NCI-H1105 (cell line): Measurements from ENCODE around the gene KLRC3.
A peak's percentile ranks its signal among the peaks of the same experiment; 100 is the strongest.
"Not testable (repeated sequence)": the region's sequence is repeated elsewhere in the genome, so short reads cannot be mapped to it uniquely, and the experiment has no call there.

Source experiments
- DNase-seq: peaks from one replicate; lab custom pipeline; 2025; lab: John Stamatoyannopoulos, UW

The KLRC3 gene

GRCh38 chr12:10420334-10420733 lies at the start of gene KLRC3:
Gene KLRC3 (minus strand): TSS chr12:10420595. CDS start chr12:10420550, 45 bp downstream.
- not testable (repeated sequence) for DNase-seq

GRCh38 chr12:10469701-10470100 lies 49.3 kb upstream of the KLRC3 start:
- no peak for DNase-seq

- DNase-seq, result no peak
These were observed 45.9 kb upstream of the KLRC3 start for GRCh38 chr12:10466311-10466710.

- DNase-seq, result no peak
These were observed 37.4 kb upstream of the KLRC3 start for GRCh38 chr12:10457760-10458159.

- DNase-seq, result no peak
These were observed 36.5 kb upstream of the KLRC3 start for GRCh38 chr12:10456856-10457255.

GRCh38 chr12:10455766-10456165 lies 35.4 kb upstream of the KLRC3 start:
- DNase-seq, result no peak

GRCh38 chr12:10454531-10454930 lies 34.1 kb upstream of the KLRC3 start:
- no peak for DNase-seq

GRCh38 chr12:10453156-10453555 lies 32.8 kb upstream of the KLRC3 start, which contains the start of gene KLRC1:
Gene KLRC1 (minus strand): TSS chr12:10453377. CDS start chr12:10451156, 2,221 bp downstream.
- DNase-seq, result no peak

GRCh38 chr12:10448236-10448635 lies 27.8 kb upstream of the KLRC3 start:
- no peak for DNase-seq

- DNase-seq, result not testable (repeated sequence)
These were observed 25.7 kb upstream of the KLRC3 start for GRCh38 chr12:10446052-10446451.

GRCh38 chr12:10441144-10441543 lies 20.7 kb upstream of the KLRC3 start:
- not testable (repeated sequence) for DNase-seq

- not testable (repeated sequence) for DNase-seq
These were observed 19.3 kb upstream of the KLRC3 start for GRCh38 chr12:10439608-10440274.

- not testable (repeated sequence) for DNase-seq
These were observed 17.2 kb upstream of the KLRC3 start for GRCh38 chr12:10437601-10438000.

- not testable (repeated sequence) for DNase-seq
These were observed 15.4 kb upstream of the KLRC3 start, which contains the start of gene KLRC2 for GRCh38 chr12:10435816-10436215. Gene KLRC2 (minus strand): TSS chr12:10436010. CDS start chr12:10435986, 24 bp downstream.

GRCh38 chr12:10430623-10431022 lies 10.2 kb upstream of the KLRC3 start:
- not testable (repeated sequence) for DNase-seq

- DNase-seq, result not testable (repeated sequence)
These were observed 5.5 kb upstream of the KLRC3 start for GRCh38 chr12:10425938-10426337.

GRCh38 chr12:10424260-10424899 lies 4.0 kb upstream of the KLRC3 start:
- not testable (repeated sequence) for DNase-seq

GRCh38 chr12:10422159-10422558 lies 1.8 kb upstream of the KLRC3 start:
- DNase-seq, result not testable (repeated sequence)

GRCh38 chr12:10409392-10409791 lies 11.0 kb downstream of the KLRC3 start, which contains the start of gene KLRC4:
Gene KLRC4 (minus strand): TSS chr12:10409757. CDS start chr12:10409575, 182 bp downstream.
- peak; percentile 21 for DNase-seq

GRCh38 chr12:10408842-10409241 lies 11.6 kb downstream of the KLRC3 start:
- DNase-seq, result no peak

GRCh38 chr12:10406725-10407124 lies 13.7 kb downstream of the KLRC3 start:
- DNase-seq, result no peak

GRCh38 chr12:10405294-10405693 lies 15.1 kb downstream of the KLRC3 start:
- no peak for DNase-seq

- no peak for DNase-seq
These were observed 15.6 kb downstream of the KLRC3 start for GRCh38 chr12:10404798-10405197.
